Left colon (tissue), 2 donors: Measurements from ENCODE around the gene DMBT1. TPM values are rescaled to one million over a fixed set of nuclear protein-coding genes. Genes with fewer than 3 reads are reported as not detected.

ENCODE experiments used
- ATAC-seq: fragments of 200-7000 bp; cut with Tn5 transposase; one replicate; pipeline ENCODE4 v1.9.1; 2020; ENCODE audit warnings: mild to moderate bottlenecking, moderate library complexity
- DNase-seq, 2 donors: peaks; one replicate each; pipeline ENCODE4 v3.0.0-alpha.2; 2020
- intact Hi-C, 2 donors: fragments of 100-400 bp; cut with DNase I in 1 of 2; cut with micrococcal nuclease in 1 of 2; formaldehyde crosslinking; loops; one replicate each; pipeline versions ENCODE4 v1.11.2 to v1.14.0; 2022; cut with DNase I, micrococcal nuclease
- total RNA-seq, 2 donors: library from RNA; stranded (reverse); fragmentation: NEBNext Ultra II Directional; extraction: Animal tissue kit (Norgen Biotek cat#: 25700); gene quantifications; one replicate each; pipeline ENCODE4 v1.2.1, GENCODE V29; 2021
- donor health status: DM: no; HTN: no; CAD: no.
- donor health status: DM: yes; HTN: yes; CAD: no.

The DMBT1 gene
- total RNA-seq, 2 donors from 2014 or later: 59.0 to 424 TPM

DNA sequence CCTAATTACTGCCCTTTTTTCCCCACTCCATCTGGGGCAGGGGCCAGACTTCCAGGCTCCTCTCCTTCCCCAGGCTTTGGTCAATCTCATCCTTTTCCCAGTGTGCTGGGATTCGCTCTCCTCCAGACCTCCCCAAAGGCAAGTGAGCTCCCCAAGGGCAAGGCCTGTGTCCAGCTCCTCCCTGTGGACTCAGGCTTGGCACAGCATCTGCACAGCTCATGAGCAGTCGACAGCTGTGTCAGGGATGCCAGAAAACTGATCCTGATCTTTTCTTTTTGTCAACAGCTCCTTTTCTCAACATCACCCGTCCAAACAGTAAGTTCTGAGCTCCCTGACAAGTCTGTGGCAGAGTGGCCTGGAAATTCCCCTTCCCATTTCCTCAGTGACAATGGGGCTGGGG, 72.0 kb downstream of the DMBT1 start:
- no peak for ATAC-seq
- intact Hi-C loops: no loop called here
- DNase-seq: no peak

DNA sequence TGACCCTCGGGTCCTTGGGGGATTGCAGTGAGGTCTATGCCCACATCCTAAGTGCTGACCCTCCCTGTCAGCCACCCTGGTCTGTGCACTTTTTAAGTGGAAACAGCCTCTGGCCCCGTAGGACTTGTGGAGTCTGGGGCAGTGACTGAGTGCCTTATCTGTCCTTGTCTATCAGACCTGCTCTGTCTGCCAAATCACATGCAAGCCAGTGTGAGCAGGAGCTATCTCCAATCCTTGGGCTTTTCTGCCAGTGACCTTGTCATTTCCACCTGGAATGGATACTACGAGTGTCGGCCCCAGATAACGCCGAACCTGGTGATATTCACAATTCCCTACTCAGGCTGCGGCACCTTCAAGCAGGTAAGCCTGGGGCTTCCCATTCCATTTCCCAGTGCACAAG, 76.4 kb downstream of the DMBT1 start:
- intact Hi-C loops: no loop called here
- ATAC-seq (no peak), DNase-seq (no peak)

DNA sequence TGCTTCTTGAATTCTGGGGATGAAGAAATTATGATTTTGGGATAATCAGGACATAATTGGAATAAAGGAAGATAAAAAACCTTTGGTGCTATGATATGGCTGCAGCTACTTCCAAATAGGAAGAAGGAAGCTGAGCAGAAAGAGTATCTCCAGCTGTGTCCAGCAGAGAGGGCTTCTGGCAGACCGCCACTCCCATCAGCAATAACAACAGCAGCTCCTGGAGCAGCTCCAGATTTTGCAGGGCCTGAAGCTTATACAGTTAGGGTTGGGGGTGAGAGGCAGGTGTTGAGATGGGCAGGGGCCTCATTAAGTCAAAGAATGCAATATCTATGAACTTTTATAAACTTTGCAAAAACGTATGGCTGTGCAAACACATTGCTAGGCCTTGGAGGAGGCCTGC, 76.8 kb downstream of the DMBT1 start:
- ATAC-seq (no peak), DNase-seq (no peak)
- intact Hi-C loops: no loop called here

DNA sequence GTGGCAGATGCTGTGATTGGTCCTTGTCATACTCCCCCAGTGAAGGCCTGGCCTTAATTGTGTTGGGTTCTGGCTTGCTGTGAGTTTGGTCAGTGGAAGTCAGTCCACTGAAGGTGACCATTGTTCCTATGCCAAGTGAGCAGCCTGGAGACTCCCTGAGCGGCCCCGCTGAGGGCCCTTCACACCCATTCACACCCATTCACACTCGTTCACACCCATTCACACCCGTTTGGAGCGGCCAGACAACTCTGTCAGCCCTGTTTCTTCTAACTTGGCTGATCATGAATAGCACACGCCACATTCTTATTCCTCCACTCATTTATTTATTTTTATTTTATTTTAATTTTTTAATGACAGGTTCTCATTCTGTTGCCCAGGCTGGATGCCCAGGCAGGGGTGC, 77.6 kb downstream of the DMBT1 start:
- intact Hi-C loops: no loop called here
- DNase-seq (no peak), ATAC-seq (no peak)

DNA sequence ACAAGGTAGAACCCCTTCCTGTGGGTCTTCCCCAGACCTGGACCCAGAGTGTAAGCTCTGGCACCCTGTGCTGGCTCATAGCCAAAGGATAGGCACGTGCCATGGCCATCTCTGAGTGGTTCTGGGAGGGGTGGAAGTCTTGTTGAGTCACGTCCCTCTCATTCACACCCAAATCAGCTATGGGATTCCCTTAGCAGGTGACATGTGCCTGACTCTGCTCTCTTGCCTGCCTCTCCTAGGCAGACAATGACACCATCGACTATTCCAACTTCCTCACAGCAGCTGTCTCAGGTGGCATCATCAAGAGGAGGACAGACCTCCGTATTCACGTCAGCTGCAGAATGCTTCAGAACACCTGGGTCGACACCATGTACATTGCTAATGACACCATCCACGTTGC, 79.2 kb downstream of the DMBT1 start:
- intact Hi-C loops: no loop called here
- DNase-seq (no peak), ATAC-seq (no peak)

DNA sequence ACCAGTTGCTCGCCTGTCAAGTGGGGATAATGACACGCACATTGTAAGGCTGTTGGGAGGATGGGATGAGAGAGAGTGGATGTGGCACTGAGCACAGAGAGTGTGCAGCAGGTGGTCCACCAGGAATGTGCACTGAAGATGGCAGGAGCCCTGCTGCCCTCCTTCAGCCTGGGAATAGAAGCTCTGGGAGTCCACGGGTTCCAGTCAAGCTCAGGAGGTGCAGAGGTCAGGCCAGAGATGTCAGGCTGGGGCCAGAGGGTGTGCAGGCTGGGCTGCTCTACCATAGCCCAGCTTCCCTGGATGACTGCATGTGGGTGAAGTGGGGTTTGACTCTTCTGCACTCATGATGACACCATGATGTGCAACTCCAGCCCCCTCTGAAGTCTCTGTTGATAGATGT, 80.4 kb downstream of the DMBT1 start:
- intact Hi-C loops: no loop called here
- no peak for DNase-seq
- ATAC-seq: no peak

DNA sequence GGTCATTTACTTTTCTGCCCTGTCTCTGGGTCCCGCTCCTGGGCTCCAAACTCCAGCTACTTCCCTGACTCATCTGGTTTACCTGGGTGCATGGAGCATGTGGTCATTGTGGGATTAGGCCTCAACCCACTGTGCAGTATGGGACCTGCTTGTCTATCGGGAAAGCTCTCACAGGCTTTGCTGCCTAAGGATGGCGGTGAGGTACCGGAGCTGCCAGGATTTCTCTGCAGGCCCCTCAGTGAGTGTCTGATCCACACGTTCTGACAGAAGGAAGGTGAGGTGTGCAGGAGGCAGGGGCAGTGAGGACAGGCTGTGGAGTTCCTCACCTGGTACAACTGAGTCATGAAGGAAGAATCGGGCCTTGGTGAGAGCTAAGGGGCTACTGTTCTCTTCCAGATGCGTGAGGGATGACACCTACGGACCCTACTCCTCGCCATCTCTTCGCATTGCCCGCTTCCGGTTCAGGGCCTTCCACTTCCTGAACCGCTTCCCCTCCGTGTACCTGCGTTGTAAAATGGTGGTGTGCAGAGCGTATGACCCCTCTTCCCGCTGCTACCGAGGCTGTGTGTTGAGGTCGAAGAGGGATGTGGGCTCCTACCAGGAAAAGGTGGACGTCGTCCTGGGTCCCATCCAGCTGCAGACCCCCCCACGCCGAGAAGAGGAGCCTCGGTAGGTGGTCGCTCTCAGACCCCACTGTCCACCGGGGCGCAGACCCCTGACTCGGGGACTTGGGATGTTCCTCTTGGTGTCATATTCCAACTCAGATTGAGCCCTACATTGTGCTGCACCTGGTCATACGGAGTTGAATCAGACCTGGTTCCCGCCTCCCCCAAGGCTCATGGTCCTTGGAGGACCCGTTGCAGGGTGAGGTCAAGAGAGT, 82.4 kb downstream of the DMBT1 start:
- no peak for ATAC-seq
- intact Hi-C loops: no loop called here
- no peak for DNase-seq

DNA sequence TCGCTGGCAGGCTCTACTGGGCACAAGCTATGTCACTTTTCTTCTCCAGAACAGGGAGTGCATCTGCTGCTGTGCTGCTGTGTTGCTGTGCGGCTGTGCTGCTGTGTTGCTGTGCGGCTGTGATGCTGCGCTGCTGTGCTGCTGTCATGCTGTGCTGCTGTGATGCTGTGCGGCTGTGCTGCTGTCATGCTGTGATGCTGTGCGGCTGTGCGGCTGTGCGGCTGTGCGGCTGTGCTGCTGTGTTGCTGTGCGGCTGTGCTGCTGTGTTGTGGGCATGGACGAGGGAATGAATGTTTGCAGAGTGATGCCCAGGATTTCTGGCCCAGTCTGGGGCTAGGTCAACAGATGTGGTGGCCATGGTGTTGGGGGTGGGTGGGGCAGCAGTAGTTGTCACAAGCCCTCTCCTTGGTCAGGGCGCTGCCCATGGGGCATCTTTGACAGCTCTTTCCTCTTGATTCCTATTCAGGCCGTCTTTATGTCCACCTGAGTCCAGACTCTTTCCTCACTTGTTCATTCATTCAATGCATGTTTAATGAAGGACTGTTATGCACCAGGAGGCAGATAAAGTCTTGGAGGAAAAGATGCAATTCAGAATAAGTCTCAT, 83.5 kb downstream of the DMBT1 start:
- no peak for ATAC-seq
- intact Hi-C loops: no loop called here
- DNase-seq: no peak

DNA sequence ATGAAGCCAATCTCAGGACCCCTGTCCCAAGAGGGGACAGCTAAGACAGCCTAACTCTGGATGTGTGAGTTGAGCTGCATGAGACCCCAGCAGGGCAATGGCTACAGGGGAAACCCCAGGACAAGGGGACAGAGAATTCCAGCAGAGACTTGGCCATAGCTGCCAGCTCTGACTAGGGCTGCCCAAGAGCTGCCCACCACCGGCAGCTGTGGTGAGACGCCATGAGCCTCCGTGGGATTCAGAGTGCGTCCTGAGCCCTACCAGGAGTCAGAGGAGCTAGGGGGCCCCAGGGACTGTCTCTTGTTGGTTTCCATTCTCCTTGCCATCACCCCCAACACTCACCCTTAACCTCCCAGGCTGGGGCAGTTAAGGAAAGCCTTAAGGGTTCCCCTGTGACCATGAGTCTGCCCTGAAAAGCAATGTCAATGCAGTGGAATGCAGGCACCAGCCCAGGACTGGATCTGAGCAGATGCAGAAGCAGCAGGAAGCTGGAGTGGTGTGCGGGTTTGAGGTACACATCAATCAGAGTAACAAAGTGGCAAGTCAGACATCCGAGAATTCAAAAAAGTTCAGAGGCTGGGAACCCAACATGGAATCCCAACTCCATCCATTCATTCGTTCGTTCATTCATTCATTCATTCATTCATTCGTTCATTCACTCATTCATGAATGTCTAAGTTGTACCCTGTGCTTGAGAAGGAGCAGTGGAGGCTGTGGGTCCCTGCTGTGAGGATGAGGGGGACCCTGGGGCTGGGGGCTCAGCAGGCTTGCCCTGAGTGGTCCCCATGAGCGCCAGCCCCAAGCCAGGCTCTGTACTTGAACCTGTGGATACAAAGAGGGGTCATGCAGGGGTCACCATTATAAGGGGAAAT, 86.2 kb downstream of the DMBT1 start:
- intact Hi-C loops: no loop called here
- DNase-seq: no peak
- no peak for ATAC-seq

DNA sequence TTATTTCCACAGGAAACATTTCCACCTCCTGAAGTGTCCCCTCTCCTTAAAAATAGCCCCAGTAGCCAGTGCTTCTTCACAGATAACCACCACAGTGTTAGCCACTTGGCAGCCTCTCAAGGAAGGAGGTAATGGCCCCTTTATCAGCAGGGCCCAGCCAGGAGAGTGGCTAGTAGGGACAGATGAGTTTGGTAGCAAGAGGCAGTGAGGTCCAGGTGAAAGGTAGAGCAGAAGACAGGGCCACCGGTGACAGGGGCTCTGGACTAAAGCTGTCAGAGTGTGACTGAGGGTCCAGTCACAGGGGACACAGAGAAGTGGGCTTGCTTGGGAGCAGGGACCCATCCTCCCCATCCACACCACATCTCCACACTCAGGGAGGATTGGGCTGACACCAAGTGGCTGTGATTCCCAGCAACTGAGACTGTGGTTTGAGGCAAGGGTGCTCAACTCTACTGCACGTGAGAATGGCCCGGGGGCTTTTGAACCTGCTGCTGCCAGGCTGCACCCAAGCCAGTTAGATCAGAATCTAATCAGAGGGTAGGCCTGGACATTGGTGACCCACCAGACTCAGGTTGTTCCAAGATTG, 86.9 kb downstream of the DMBT1 start:
- ATAC-seq (no peak), DNase-seq (no peak)
- intact Hi-C loops: no loop called here

DNA sequence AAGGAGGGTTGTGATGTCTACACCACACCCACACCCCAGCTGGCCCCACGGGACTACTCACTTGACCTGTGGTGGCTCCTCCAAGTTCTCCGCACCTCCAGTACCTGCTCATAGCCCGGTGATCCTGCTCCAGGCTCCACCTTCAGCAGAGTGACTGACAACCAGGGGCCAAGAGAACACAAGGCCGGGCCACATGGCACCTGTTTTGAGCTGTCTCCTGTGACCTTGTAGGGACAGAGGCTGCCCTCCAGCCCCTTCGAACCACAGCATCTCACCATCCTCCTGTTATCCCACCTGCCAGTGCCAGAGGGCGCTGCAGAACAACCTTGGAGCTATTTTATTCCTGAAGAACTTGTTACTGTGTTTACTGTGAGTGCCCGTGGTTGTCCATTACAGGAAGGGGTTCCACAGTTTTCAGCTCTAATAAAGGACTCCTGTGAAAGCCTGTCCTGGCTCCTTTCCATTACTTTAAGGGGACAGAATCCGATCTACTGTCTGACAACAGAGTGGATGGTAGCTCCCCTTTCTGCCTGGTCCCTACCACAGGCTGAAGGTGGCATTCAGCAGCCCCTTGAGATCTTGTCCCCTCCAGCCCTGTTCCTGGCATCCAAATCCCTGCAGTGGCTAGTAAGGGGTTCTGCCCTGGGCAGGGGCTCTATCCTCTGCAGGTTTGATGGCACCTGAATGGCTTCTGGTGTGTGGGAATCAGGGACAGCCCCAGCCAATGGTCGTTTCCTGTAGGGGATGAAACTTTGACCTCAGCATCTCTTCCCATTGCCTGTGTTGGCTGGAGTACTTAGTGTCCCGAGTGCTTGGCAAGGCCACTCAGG, 88.3 kb downstream of the DMBT1 start:
- peak; percentile 65 for ATAC-seq
- DNase-seq: peak in 1 of 2 donors; percentile 35
- intact Hi-C loops: loop anchor here in 1 of 2 donors (2.0 kb wide), 1 partner anchor 54 kb away; no protein-coding TSS in a partner anchor

DNA sequence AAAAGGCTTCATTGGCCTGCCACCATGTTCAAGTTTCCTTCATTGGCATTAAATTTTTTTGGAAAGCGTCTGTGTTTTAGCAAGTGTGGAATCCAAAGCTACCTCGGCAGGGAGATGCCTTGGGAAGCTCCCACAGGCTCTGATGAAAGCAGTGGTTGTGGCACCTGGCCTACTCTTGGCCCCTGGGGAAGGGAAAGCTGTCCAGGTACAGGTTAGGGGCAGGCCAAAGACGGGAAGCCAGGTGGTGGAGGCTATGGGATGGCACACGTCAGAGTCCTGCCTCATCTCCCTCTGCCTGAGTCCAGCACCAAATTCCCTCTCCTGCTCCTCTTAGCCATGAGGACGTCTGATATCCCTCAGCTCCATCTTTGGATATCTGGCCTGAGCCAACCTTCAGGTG, 89.3 kb downstream of the DMBT1 start:
- ATAC-seq: no peak
- DNase-seq: no peak
- intact Hi-C loops: loop anchor here in 1 of 2 donors (2.0 kb wide), 1 partner anchor 53 kb away; no protein-coding TSS in a partner anchor

DNA sequence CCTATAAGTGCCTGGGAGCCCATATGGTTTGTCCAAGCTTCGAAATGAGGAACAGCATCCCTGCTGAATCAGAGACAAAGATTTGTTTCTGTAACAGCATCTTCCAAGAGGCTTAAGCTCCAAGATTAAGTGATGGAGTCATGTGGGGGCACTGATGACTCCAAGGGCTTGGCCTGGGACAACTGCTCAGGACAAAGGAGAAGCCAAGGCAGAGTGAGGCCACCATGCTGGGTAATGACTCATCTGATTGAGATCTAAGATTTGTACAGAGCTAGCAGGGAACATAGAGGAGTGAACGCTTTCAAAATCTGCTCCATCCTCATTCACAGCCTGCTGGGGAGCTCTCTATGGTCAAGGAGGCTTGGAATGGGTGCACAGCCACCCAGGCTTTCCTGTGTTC, 89.8 kb downstream of the DMBT1 start:
- intact Hi-C loops: no loop called here
- no peak for ATAC-seq
- no peak for DNase-seq

DNA sequence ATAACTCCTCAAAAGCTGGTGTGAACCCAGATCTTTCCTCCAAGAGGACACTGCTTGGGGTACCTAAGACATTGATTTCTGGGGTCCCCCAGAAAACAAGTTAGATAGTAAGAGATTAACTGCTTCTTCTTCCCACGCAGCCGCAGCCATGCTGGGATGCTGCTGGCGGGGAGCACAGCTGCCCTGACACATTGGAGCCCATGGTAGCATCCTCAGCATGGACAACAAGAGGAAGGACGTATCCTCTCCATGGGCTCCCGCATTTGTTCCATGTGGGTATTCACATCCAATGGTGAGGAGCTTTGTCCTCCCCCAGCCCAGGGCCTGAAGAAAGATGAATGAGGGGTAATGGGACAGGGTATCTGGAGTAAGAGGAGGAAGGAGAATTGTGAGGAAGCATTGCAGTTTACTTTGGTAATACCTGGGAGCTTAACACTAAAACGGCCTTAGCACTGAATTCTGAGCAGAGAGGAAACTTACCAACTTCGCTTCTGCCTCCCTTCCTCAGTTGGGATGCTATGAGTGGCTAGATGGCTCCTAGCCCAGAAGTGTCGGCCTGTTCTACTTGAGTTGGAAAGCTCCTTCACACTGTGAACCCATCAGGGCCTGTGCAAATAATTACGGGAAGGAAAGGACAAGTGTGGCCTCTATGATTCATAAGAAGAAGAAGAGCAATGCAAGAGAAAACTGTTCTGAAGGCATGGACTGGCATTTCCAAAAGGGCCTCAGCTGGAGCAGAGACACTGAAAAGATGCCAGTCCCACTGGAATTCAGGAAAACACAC, 95.2 kb downstream of the DMBT1 start:
- intact Hi-C loops: no loop called here
- DNase-seq (no peak), ATAC-seq (no peak)

DNA sequence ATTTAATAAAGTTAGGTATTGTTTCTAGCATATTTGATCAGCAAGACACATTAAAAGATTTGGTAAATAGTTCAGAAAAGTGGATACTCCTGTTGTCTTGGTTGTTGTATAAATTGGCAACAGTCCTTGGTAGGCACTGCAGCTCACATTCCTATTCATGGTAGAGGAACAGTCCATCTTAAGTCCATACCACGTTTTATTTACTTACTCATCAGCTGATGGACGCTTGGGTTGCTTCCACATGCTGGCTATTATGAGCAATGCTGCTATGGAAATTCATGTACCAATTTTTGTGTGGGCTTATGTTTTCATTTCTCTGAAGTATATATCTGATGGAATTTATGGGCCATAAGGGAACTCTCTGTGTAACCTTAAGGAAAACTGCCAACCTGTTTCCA, 95.8 kb downstream of the DMBT1 start:
- no peak for ATAC-seq
- intact Hi-C loops: no loop called here
- no peak for DNase-seq

DNA sequence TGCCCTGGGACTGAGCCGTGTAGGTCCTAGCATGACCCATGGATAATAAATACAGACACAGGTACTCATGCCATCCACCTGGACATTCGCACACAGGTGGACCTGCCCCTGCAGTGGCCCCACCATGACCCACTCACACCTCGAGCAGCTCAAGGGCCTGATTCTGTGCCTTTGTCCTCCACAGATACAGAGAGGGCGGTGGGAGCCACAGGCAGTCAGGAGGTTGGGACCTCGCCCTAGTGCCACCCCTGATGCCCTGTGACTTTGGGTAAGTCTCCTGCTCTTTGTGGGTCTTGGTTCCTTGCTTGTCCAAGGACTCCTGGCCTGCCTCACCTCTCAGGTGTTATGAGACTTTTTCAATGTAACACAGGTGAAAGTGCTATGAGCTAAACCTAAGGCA, 96.2 kb downstream of the DMBT1 start:
- intact Hi-C loops: no loop called here
- ATAC-seq: no peak
- no peak for DNase-seq

DNA sequence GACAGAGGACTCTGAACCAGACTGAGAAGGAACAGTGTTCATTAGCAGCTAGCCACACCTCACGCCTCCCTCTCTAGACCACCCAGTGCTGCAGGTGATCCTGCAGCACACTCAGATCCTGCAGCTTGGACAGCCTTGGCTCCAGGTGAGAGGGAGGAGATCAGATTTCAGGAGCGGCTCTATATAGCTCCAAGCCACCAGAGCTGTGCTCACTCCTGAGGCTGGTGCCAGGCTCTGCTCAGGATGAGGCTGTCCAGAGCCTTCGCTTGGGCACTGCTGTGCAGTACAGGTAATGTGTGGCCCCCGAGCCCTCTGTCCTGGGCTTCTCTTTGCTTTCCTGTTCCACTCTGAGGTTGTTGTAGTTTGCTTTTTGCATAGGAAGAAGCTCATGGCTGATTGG, 96.7 kb downstream of the DMBT1 start:
- no peak for ATAC-seq
- intact Hi-C loops: no loop called here
- no peak for DNase-seq

DNA sequence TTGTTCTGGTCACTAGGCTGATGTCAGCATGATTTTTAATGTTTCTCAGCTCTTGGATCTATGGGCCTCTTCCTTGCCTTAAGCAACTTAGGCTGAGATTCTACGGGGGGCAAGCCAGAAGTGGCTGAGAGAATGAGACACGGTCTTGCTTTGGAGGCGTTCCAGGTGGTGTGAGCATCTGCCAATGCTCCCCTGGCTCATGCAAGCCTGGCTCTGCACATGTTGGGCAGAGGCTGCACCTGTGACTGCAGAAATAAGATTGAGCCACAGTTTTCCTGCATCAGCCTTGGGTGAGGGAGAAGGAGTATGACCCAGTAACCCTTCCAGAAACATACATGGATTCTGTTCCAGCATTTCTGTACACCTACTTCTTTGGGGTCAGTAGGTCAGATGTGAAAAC, 97.2 kb downstream of the DMBT1 start:
- intact Hi-C loops: no loop called here
- DNase-seq (no peak), ATAC-seq (no peak)
